Cortex of kidney (tissue), 1 donor: ENCODE data around the gene CSNK1E.

Experiments
- DNase-seq: peaks from one replicate; lab custom pipeline; 2025; lab: John Stamatoyannopoulos, UW

CSNK1E gene

GRCh38 chr22:38249803-38250642 is 67.2 kb downstream of the CSNK1E start:
- DNase-seq, result no peak

GRCh38 chr22:38249301-38249700 is 67.9 kb downstream of the CSNK1E start:
- no peak for DNase-seq

- no peak for DNase-seq
Observed at GRCh38 chr22:38248280-38248679, 69.0 kb downstream of the CSNK1E start.

- no peak for DNase-seq
Observed at GRCh38 chr22:38247713-38248112, 69.5 kb downstream of the CSNK1E start.

GRCh38 chr22:38246692-38247091 is 70.5 kb downstream of the CSNK1E start:
- no peak for DNase-seq

GRCh38 chr22:38246046-38246658 is 71.1 kb downstream of the CSNK1E start:
- DNase-seq, result no peak

GRCh38 chr22:38244106-38244505 is 73.1 kb downstream of the CSNK1E start:
- DNase-seq, result no peak

- no peak for DNase-seq
Observed at GRCh38 chr22:38243007-38243765, 74.0 kb downstream of the CSNK1E start.

- DNase-seq, result no peak
Observed at GRCh38 chr22:38240734-38241252, 76.4 kb downstream of the CSNK1E start.
